ENCODE results near the gene CLSTN2.

Gene CLSTN2

GRCh38 chr3:140497331-140497730 is 562.3 kb downstream of the CLSTN2 start:
- no peaks in the 10 kb centered on the region for H3K36me3 ChIP-seq (ENCODE audit: insufficient read depth, low read length)
- no peaks in the 10 kb centered on the region for H3K27me3 ChIP-seq (ENCODE audit: control insufficient read depth, insufficient read depth, low read length)
- no peaks in the 10 kb centered on the region for H3K4me1 ChIP-seq (ENCODE audit: control insufficient read depth, insufficient read depth, low read length)
- H3K4me2 ChIP-seq (ENCODE audit: low read length) = no peak overlapping the region
- no peaks in the 10 kb centered on the region for H3K9me3 ChIP-seq (replicated peaks; ENCODE audit: low read length)
- no peak overlapping the region for H3K9ac ChIP-seq (ENCODE audit: low read depth, low read length)
- H3K4me3 ChIP-seq (ENCODE audit: low read length) = no peak overlapping the region

GRCh38 chr3:140499114-140499757 is 564.3 kb downstream of the CLSTN2 start:
- no peaks in the 10 kb centered on the region for H3K4me1 ChIP-seq (ENCODE audit: control insufficient read depth, insufficient read depth, low read length)

GRCh38 chr3:140500473-140500872 is 565.5 kb downstream of the CLSTN2 start:
- no peaks in the 10 kb centered on the region for H3K27me3 ChIP-seq (ENCODE audit: control insufficient read depth, insufficient read depth, low read length)
- no peaks in the 10 kb centered on the region for H3K4me1 ChIP-seq (ENCODE audit: control insufficient read depth, insufficient read depth, low read length)
- no peaks in the 10 kb centered on the region for H3K9me3 ChIP-seq (replicated peaks; ENCODE audit: low read length)
- no peak overlapping the region for H3K4me3 ChIP-seq (ENCODE audit: low read length)
- H3K4me2 ChIP-seq (ENCODE audit: low read length) = no peak overlapping the region
- H3K9ac ChIP-seq (ENCODE audit: low read depth, low read length) = no peak overlapping the region
- H3K36me3 ChIP-seq (ENCODE audit: insufficient read depth, low read length) = no peaks in the 10 kb centered on the region

More at GRCh38 chr3:140499114-140499757, 564.3 kb downstream of the CLSTN2 start:
- Histone ChIP-seq H3K4me3 (ENCODE audit: low read length) (no peak overlapping the region), H3K27me3 (ENCODE audit: control insufficient read depth, insufficient read depth, low read length) (no peaks in the 10 kb centered on the region), H3K9me3 (replicated peaks; ENCODE audit: low read length) (no peaks in the 10 kb centered on the region), H3K36me3 (ENCODE audit: insufficient read depth, low read length) (no peaks in the 10 kb centered on the region), H3K9ac (ENCODE audit: low read depth, low read length) (no peak overlapping the region), H3K4me2 (ENCODE audit: low read length) (no peak overlapping the region)

- Histone ChIP-seq H3K9ac (ENCODE audit: low read depth, low read length) (no peak overlapping the region), H3K27me3 (ENCODE audit: control insufficient read depth, insufficient read depth, low read length) (peaks cover 5% of the 10 kb centered on the region), H3K4me1 (ENCODE audit: control insufficient read depth, insufficient read depth, low read length) (no peaks in the 10 kb centered on the region), H3K4me3 (ENCODE audit: low read length) (no peak overlapping the region), H3K4me2 (ENCODE audit: low read length) (no peak overlapping the region), H3K9me3 (replicated peaks; ENCODE audit: low read length) (no peaks in the 10 kb centered on the region), H3K36me3 (ENCODE audit: insufficient read depth, low read length) (no peaks in the 10 kb centered on the region)
Measured at GRCh38 chr3:140501061-140501769, 566.2 kb downstream of the CLSTN2 start.

DNA sequence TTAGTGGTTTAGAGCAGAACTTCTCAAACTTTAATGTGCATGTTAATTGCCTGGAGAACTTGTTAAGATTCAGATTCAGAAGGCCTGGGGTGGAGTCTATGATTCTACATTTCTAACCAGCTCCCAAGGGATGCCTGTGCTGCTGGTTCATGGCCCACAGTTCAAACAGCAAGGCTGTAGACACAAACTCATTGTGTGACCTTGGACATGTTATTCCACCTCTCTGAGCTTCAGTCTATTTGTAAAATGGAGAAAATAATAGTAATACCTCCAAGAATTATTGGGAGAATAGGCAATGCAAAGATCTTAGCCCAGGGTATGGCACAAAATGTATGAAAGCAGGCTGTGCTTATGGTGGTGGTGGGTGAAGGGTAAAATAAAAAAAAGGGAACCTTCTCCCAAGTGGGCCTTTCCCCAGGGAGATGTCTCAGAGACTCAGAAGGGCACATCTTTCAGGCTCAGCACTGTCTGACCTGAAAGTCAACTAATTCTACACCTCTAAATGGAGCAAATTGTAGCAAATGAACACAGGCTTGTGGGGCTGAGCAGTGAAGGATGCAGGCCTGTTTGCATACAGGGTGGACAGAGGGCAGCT is 566.9 kb downstream of the CLSTN2 start:
- no peaks in the 10 kb centered on the region for H3K36me3 ChIP-seq (ENCODE audit: insufficient read depth, low read length)
- H3K4me2 ChIP-seq (ENCODE audit: low read length) = no peak overlapping the region
- H3K9me3 ChIP-seq (replicated peaks; ENCODE audit: low read length) = no peaks in the 10 kb centered on the region
- no peak overlapping the region for H3K4me3 ChIP-seq (ENCODE audit: low read length)
- H3K4me1 ChIP-seq (ENCODE audit: control insufficient read depth, insufficient read depth, low read length) = no peaks in the 10 kb centered on the region
- H3K9ac ChIP-seq (ENCODE audit: low read depth, low read length) = no peak overlapping the region
- H3K27me3 ChIP-seq (ENCODE audit: control insufficient read depth, insufficient read depth, low read length) = peaks cover 5% of the 10 kb centered on the region

- Histone ChIP-seq H3K27me3 (ENCODE audit: control insufficient read depth, insufficient read depth, low read length) (peaks cover 14% of the 10 kb centered on the region), H3K36me3 (ENCODE audit: insufficient read depth, low read length) (no peaks in the 10 kb centered on the region), H3K9ac (ENCODE audit: low read depth, low read length) (no peak overlapping the region), H3K4me2 (ENCODE audit: low read length) (no peak overlapping the region), H3K4me1 (ENCODE audit: control insufficient read depth, insufficient read depth, low read length) (no peaks in the 10 kb centered on the region), H3K4me3 (ENCODE audit: low read length) (no peak overlapping the region), H3K9me3 (replicated peaks; ENCODE audit: low read length) (no peaks in the 10 kb centered on the region)
Measured at GRCh38 chr3:140505213-140505612, 570.2 kb downstream of the CLSTN2 start.

GRCh38 chr3:140505876-140506275 is 570.9 kb downstream of the CLSTN2 start:
- Histone ChIP-seq H3K9me3 (replicated peaks; ENCODE audit: low read length) (no peaks in the 10 kb centered on the region), H3K4me2 (ENCODE audit: low read length) (no peak overlapping the region), H3K4me1 (ENCODE audit: control insufficient read depth, insufficient read depth, low read length) (no peaks in the 10 kb centered on the region), H3K9ac (ENCODE audit: low read depth, low read length) (no peak overlapping the region), H3K27me3 (ENCODE audit: control insufficient read depth, insufficient read depth, low read length) (peaks cover 14% of the 10 kb centered on the region), H3K36me3 (ENCODE audit: insufficient read depth, low read length) (no peaks in the 10 kb centered on the region), H3K4me3 (ENCODE audit: low read length) (no peak overlapping the region)

- no peak overlapping the region for H3K9ac ChIP-seq (ENCODE audit: low read depth, low read length)
- peaks cover 14% of the 10 kb centered on the region for H3K27me3 ChIP-seq (ENCODE audit: control insufficient read depth, insufficient read depth, low read length)
- no peak overlapping the region for H3K4me3 ChIP-seq (ENCODE audit: low read length)
- H3K9me3 ChIP-seq (replicated peaks; ENCODE audit: low read length) = no peaks in the 10 kb centered on the region
- no peaks in the 10 kb centered on the region for H3K36me3 ChIP-seq (ENCODE audit: insufficient read depth, low read length)
- no peak overlapping the region for H3K4me2 ChIP-seq (ENCODE audit: low read length)
- H3K4me1 ChIP-seq (ENCODE audit: control insufficient read depth, insufficient read depth, low read length) = no peaks in the 10 kb centered on the region
Measured at GRCh38 chr3:140508550-140508949, 573.6 kb downstream of the CLSTN2 start.

GRCh38 chr3:140509534-140509933 is 574.5 kb downstream of the CLSTN2 start:
- Histone ChIP-seq H3K9ac (ENCODE audit: low read depth, low read length) (no peak overlapping the region), H3K4me2 (ENCODE audit: low read length) (no peak overlapping the region), H3K4me1 (ENCODE audit: control insufficient read depth, insufficient read depth, low read length) (no peaks in the 10 kb centered on the region), H3K9me3 (replicated peaks; ENCODE audit: low read length) (no peaks in the 10 kb centered on the region), H3K27me3 (ENCODE audit: control insufficient read depth, insufficient read depth, low read length) (peaks cover 14% of the 10 kb centered on the region), H3K36me3 (ENCODE audit: insufficient read depth, low read length) (no peaks in the 10 kb centered on the region), H3K4me3 (ENCODE audit: low read length) (no peak overlapping the region)

DNA sequence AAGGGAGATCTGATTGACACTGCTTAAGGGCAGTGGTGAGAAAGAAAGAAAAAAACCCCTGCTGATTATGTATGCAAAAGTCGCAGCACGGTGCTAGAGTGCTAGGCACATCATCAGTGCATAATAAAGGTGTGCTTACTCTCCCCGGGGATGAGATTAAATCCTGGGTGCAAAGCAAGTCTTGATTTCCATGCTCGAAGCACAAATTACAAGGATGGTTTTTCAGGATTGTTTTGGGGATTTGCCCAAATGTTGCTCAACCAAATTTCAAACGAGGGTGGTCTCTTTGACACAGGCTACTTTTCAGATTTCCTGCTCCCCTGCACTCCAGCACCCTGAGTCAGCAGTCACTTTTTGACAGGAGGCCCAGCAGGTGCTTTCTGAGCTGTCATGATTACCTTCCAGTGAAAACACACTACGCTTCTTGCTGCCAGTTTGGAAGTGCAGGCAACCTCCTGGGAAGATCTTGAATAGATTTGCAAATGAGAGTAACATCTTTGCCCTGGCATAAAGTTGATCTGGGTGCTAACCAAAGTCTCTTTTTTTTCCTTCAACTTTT is 575.4 kb downstream of the CLSTN2 start:
- no peaks in the 10 kb centered on the region for H3K4me1 ChIP-seq (ENCODE audit: control insufficient read depth, insufficient read depth, low read length)
- no peak overlapping the region for H3K9ac ChIP-seq (ENCODE audit: low read depth, low read length)
- H3K4me3 ChIP-seq (ENCODE audit: low read length) = no peak overlapping the region
- H3K9me3 ChIP-seq (replicated peaks; ENCODE audit: low read length) = no peaks in the 10 kb centered on the region
- H3K4me2 ChIP-seq (ENCODE audit: low read length) = no peak overlapping the region
- H3K36me3 ChIP-seq (ENCODE audit: insufficient read depth, low read length) = no peaks in the 10 kb centered on the region
- peaks cover 14% of the 10 kb centered on the region for H3K27me3 ChIP-seq (ENCODE audit: control insufficient read depth, insufficient read depth, low read length)

- H3K27me3 ChIP-seq (ENCODE audit: control insufficient read depth, insufficient read depth, low read length) = no peaks in the 10 kb centered on the region
- no peak overlapping the region for H3K4me2 ChIP-seq (ENCODE audit: low read length)
- no peak overlapping the region for H3K9ac ChIP-seq (ENCODE audit: low read depth, low read length)
- H3K36me3 ChIP-seq (ENCODE audit: insufficient read depth, low read length) = no peaks in the 10 kb centered on the region
- H3K9me3 ChIP-seq (replicated peaks; ENCODE audit: low read length) = no peaks in the 10 kb centered on the region
- peaks cover 1% of the 10 kb centered on the region for H3K4me1 ChIP-seq (ENCODE audit: control insufficient read depth, insufficient read depth, low read length)
- H3K4me3 ChIP-seq (ENCODE audit: low read length) = no peak overlapping the region
Measured at GRCh38 chr3:140521751-140522445, 586.9 kb downstream of the CLSTN2 start.
